CD4-positive, CD25-positive, alpha-beta regulatory T cell (primary cell): ENCODE measurements around the gene APOL4. TPM values are rescaled to one million over a fixed set of nuclear protein-coding genes. Genes with fewer than 3 reads are reported as not detected.
"Not testable (repeated sequence)": the region's sequence is repeated elsewhere in the genome, so short reads cannot be mapped to it uniquely, and the experiment has no call there.

Experiments
- ATAC-seq, 2 donors: fragments of 150-1000 bp; cut with Tn5 transposase; one replicate each; pipeline ENCODE4 v1.10.0; 2021; ENCODE audit warnings: low read depth in 2 of 2, moderate number of reproducible peaks in 2 of 2, moderate library complexity in 1 of 2
- DNase-seq, 3 donors: peaks; one replicate each; pipeline versions ENCODE4 v3.0.0 to v3.0.0-alpha.2; 2012 to 2022; ENCODE audit warnings: mixed read lengths in 1 of 3
- H3K27ac ChIP-seq: one replicate; pipeline ENCODE4 v1.7.0; 2013; ENCODE audit warnings: mild to moderate bottlenecking, low read length; ENCODE audit not compliant: insufficient read depth, poor library complexity, severe bottlenecking
- H3K27me3 ChIP-seq: one replicate; pipeline ENCODE4 v1.7.0; 2013; ENCODE audit warnings: low read length; ENCODE audit not compliant: control insufficient read depth, insufficient read depth
- H3K36me3 ChIP-seq: one replicate; pipeline ENCODE4 v1.7.0; 2013; ENCODE audit warnings: mild to moderate bottlenecking, low read length, moderate library complexity; ENCODE audit not compliant: control insufficient read depth, insufficient read depth
- H3K4me1 ChIP-seq: 2 replicates; pipeline ENCODE4 v1.7.0; 2013; ENCODE audit warnings: mild to moderate bottlenecking, low read length; ENCODE audit not compliant: insufficient read depth, control insufficient read depth, poor library complexity, severe bottlenecking
- H3K4me3 ChIP-seq: one replicate; pipeline ENCODE4 v1.7.0; 2013; ENCODE audit warnings: low read depth, mild to moderate bottlenecking, low read length, moderate library complexity
- H3K9me3 ChIP-seq, 2 experiments: 1 replicate in 1 of 2; 2 replicates in 1 of 2; pipeline ENCODE4 v1.7.0; 2013; ENCODE audit warnings: low read length in 2 of 2, mild to moderate bottlenecking in 1 of 2, moderate library complexity in 1 of 2; ENCODE audit not compliant: control insufficient read depth in 2 of 2
- H3K27ac Mint-ChIP-seq, 3 donors: one replicate each; pipeline ENCODE4 v1.8.0; 2020 to 2022; ENCODE audit warnings: mild to moderate bottlenecking in 3 of 3, mixed read lengths in 3 of 3, moderate library complexity in 2 of 3
- H3K27me3 Mint-ChIP-seq: one replicate; pipeline ENCODE4 v1.8.0; 2022; ENCODE audit warnings: mild to moderate bottlenecking, mixed read lengths
- H3K36me3 Mint-ChIP-seq: one replicate; pipeline ENCODE4 v1.8.0; 2020; ENCODE audit warnings: mixed read lengths
- H3K4me1 Mint-ChIP-seq, 4 donors: one replicate each; pipeline ENCODE4 v1.8.0; 2020 to 2022; ENCODE audit warnings: mixed read lengths in 4 of 4, mild to moderate bottlenecking in 1 of 4
- H3K4me3 Mint-ChIP-seq, 4 donors: one replicate each; pipeline ENCODE4 v1.8.0; 2020 to 2022; ENCODE audit warnings: mild to moderate bottlenecking in 4 of 4, mixed read lengths in 4 of 4, moderate library complexity in 3 of 4
- H3K9me3 Mint-ChIP-seq, 7 donors: one replicate each; pipeline ENCODE4 v1.8.0; 2020 to 2022; ENCODE audit warnings: mixed read lengths in 7 of 7, mild to moderate bottlenecking in 3 of 7, moderate library complexity in 2 of 7
- polyA plus RNA-seq, 4 donors: library from polyadenylated mRNA; unstranded; fragments of 300-500 nt; fragmentation: Illumina TruSeq; gene quantifications; one replicate each; pipeline ENCODE4 v1.2.3, GENCODE V29; 2021
- total RNA-seq: library from RNA; stranded (reverse); gene quantifications from one replicate; pipeline ENCODE4 v1.2.3, GENCODE V29; 2022

APOL4 gene
- total and polyA plus RNA-seq, 5 donors from 2014 or later: not detected

DNA sequence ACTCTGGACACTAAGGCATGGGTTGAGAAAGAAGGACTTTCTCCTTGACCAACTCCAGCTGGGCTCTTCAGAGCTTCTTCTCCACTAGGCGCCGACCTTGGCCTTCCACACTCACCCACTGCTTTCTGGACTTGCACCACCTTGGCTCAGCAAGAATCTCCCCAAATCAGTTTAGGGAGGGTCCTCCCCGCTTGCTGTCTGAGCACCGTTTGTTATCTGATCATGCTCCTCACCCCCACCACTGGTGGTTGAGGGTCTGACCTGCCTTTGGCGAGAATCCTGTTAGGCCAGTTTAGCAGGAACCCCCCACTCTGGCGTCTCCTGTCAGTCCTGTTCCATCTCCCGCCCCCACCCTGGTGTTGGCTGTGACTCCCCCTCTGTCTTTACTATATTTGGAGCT, 27.3 kb upstream of the APOL4 start:
- no peaks in the 10 kb centered on the region for H3K4me1 ChIP-seq
- H3K36me3 ChIP-seq: peaks cover 63% of the 10 kb centered on the region
- ATAC-seq: no peak
- no peaks in the 10 kb centered on the region for H3K9me3 ChIP-seq
- peaks cover 0 to 14% (median 7%) of the 10 kb centered on the region in 4 donors for H3K4me1 Mint-ChIP-seq
- no peak overlapping the region for H3K4me3 ChIP-seq
- H3K36me3 Mint-ChIP-seq: peaks cover 58% of the 10 kb centered on the region
- H3K27ac Mint-ChIP-seq: peak overlapping the region in 2 of 3 donors; percentile 55 to 73
- no peak for DNase-seq
- H3K27me3 Mint-ChIP-seq: no peaks in the 10 kb centered on the region
- no peaks in the 10 kb centered on the region for H3K9me3 Mint-ChIP-seq
- no peak overlapping the region for H3K4me3 Mint-ChIP-seq
- no peak overlapping the region for H3K27ac ChIP-seq
- H3K27me3 ChIP-seq: no peaks in the 10 kb centered on the region

DNA sequence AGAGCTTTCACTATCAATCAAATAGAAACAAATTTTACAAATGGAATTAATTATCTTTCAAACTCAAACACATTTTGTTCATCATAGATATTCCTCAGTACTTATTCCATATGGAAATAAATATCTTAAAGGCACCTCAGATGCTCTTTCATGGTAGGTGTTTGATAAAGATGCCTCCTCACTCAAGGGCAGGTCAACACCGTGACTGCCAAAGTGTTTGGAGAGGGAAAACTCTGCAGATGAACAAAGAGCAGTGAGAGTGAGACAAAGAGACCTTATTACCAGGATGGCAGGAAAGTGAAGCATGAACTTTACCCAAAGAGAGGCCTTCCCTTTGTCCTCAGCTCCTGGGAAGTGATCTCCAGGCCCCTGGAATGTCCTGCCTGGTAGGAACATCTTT, 26.8 kb upstream of the APOL4 start:
- H3K4me1 ChIP-seq, ATAC-seq, H3K9me3 ChIP-seq, H3K4me3 ChIP-seq, H3K27ac ChIP-seq, H3K9me3 Mint-ChIP-seq, H3K4me3 Mint-ChIP-seq, H3K27me3 ChIP-seq, DNase-seq, H3K27me3 Mint-ChIP-seq, H3K4me1 Mint-ChIP-seq: not testable (repeated sequence)
- H3K27ac Mint-ChIP-seq: peak overlapping the region in 1 of 3 donors; percentile 55
- H3K36me3 Mint-ChIP-seq: peaks cover 52% of the 10 kb centered on the region
- H3K36me3 ChIP-seq: peaks cover 58% of the 10 kb centered on the region

DNA sequence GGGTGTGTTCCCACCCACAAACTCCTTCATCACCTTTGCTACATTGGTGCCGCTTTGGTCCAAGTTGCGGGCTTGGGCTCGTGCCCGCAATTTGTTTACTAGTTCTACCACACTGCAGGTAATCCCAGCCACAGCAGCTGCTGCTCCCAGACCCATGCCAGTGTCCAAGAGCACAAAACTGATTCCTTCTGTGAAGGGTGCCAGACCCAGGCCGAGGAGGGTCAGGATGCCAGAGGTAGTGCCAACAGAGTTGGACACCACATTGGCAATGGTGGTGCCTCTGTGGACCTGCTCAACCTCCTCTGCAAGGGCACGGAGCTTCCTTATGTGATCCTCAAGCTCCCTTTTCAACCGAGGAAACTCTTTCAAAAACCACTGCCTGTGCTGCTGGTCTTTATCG, 26.2 kb upstream of the APOL4 start:
- Mint-ChIP-seq H3K9me3 (no peaks in the 10 kb centered on the region), H3K27ac (peak overlapping the region in 1 of 3 donors; percentile 11), H3K4me3 (no peak overlapping the region), H3K4me1 (peaks cover 0 to 6% (median 1%) of the 10 kb centered on the region in 4 donors), H3K27me3 (no peaks in the 10 kb centered on the region), H3K36me3 (peaks cover 47% of the 10 kb centered on the region)
- H3K36me3 ChIP-seq: peaks cover 52% of the 10 kb centered on the region
- H3K27me3 ChIP-seq: no peaks in the 10 kb centered on the region
- no peak for ATAC-seq
- DNase-seq: no peak
- H3K4me3 ChIP-seq: no peak overlapping the region
- no peaks in the 10 kb centered on the region for H3K4me1 ChIP-seq
- H3K27ac ChIP-seq: no peak overlapping the region
- no peaks in the 10 kb centered on the region for H3K9me3 ChIP-seq

DNA sequence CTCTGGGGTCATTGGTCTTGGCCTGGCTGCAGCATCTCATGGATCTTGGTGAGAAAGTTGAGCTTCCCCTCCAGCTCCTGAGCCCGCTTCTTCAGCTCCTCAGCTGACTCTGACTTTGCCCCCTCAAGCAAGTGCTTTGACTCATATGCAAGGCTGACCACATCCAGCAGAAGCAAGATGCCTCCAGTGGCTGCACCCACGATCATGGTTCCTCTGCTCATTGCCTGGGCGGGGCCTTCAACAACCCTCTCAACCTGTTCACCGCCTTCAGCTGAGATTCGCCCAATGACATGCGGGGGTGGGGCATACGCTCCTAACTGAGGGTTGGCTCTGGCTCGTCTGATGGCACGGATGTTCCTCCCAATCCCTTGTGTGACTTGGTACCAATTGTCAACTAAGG, 25.8 kb upstream of the APOL4 start:
- no peaks in the 10 kb centered on the region for H3K4me1 ChIP-seq
- no peak overlapping the region for H3K27ac ChIP-seq
- no peak for ATAC-seq
- Mint-ChIP-seq H3K27ac (peak overlapping the region in 1 of 3 donors; percentile 11), H3K9me3 (no peaks in the 10 kb centered on the region), H3K36me3 (peaks cover 46% of the 10 kb centered on the region), H3K4me3 (no peak overlapping the region), H3K4me1 (peaks cover 0 to 4% (median 1%) of the 10 kb centered on the region in 4 donors), H3K27me3 (no peaks in the 10 kb centered on the region)
- H3K9me3 ChIP-seq: no peaks in the 10 kb centered on the region
- DNase-seq: peak in 1 of 3 donors; percentile 26
- H3K4me3 ChIP-seq: no peak overlapping the region
- no peaks in the 10 kb centered on the region for H3K27me3 ChIP-seq
- H3K36me3 ChIP-seq: peaks cover 48% of the 10 kb centered on the region

DNA sequence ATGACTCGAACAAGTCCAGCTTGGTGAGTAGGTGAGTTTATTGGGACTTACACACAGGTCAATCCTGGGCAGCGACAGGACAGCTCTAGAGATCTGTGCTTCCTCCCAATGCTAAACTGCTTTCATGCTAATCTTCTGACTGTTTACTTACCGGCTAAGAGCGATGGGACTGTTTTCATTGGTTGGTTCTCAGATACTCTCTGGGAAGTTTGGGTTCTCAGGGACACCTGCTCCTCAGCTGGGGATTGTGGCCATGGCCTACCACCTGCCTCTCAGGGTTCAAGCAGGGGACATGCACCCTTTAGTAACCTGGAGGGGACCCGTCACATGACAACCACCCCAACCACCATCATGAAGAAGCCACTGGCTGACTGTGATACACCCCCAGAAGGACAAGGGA, 24.6 kb upstream of the APOL4 start:
- Histone ChIP-seq H3K4me1 (no peaks in the 10 kb centered on the region), H3K9me3 (no peaks in the 10 kb centered on the region), H3K36me3 (peaks cover 36% of the 10 kb centered on the region), H3K4me3 (no peak overlapping the region), H3K27ac (no peak overlapping the region), H3K27me3 (no peaks in the 10 kb centered on the region)
- Mint-ChIP-seq H3K4me3 (no peak overlapping the region), H3K9me3 (no peaks in the 10 kb centered on the region), H3K27ac (peak overlapping the region in 1 of 3 donors; percentile 42), H3K36me3 (peaks cover 36% of the 10 kb centered on the region), H3K4me1 (peaks cover 2 to 12% (median 8%) of the 10 kb centered on the region in 4 donors), H3K27me3 (peaks cover 12% of the 10 kb centered on the region)
- ATAC-seq (no peak), DNase-seq (no peak)

DNA sequence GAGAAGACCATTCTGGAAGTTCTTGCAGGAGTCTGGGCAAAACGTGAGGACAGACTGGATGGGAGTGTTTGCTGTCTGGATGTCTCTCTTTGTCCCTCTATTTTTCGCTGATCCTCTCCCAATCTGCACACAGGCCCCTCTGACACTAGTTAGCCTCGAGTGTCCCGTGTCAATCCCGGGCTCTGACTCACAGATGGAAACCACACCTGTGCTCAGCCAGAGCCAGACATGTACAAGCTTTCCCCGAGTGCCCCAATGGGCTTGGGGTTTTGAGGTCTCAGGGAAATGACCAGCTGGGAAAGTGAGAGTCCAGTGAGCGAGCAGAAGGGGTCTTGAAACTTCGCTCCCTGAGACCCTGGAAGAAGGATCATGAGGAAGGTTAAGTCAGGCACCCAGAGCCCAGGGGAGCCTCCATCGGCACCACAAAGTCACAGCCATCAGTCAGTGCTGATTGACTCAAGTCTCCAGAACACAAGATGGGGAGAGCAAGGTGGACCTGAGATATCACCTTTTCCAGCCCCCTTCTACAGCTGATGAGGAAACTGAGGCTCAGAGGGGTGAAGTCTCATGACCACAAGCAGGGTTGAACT, 23.8 kb upstream of the APOL4 start:
- H3K9me3 Mint-ChIP-seq: no peaks in the 10 kb centered on the region
- H3K4me1 Mint-ChIP-seq: peaks cover 2 to 14% (median 9%) of the 10 kb centered on the region in 4 donors
- no peaks in the 10 kb centered on the region for H3K9me3 ChIP-seq
- H3K4me3 ChIP-seq: no peak overlapping the region
- no peak for ATAC-seq
- H3K27ac ChIP-seq: no peak overlapping the region
- H3K4me1 ChIP-seq: no peaks in the 10 kb centered on the region
- no peak for DNase-seq
- peaks cover 17% of the 10 kb centered on the region for H3K27me3 Mint-ChIP-seq
- peaks cover 30% of the 10 kb centered on the region for H3K36me3 Mint-ChIP-seq
- H3K27ac Mint-ChIP-seq: peak overlapping the region in 1 of 3 donors; percentile 31
- H3K4me3 Mint-ChIP-seq: no peak overlapping the region
- H3K36me3 ChIP-seq: peaks cover 32% of the 10 kb centered on the region
- peaks cover 5% of the 10 kb centered on the region for H3K27me3 ChIP-seq

DNA sequence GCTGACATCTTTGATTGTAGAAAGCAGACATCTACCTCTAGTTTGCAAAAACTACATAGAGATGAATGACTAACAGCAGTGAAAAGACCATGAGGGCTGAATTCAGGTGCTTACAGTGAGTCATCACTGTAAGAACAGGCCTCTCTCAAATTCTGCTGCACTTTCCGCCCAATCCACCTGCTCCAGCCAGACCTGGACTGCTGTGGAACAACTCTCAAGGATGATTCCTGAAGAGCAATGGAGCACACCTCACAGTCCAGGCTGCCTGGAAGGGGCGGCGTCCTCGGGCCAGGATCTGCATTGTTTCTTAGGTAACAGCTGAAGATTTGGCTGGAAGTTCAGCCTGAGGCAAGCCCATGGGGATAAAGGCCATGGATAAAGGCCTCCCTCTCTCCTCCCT, 22.6 kb upstream of the APOL4 start:
- Mint-ChIP-seq H3K36me3 (peaks cover 20% of the 10 kb centered on the region), H3K27me3 (peaks cover 26% of the 10 kb centered on the region), H3K9me3 (no peaks in the 10 kb centered on the region), H3K4me3 (no peak overlapping the region), H3K4me1 (peaks cover 3 to 14% (median 9%) of the 10 kb centered on the region in 4 donors), H3K27ac (no peak overlapping the region)
- DNase-seq (no peak), ATAC-seq (no peak)
- Histone ChIP-seq H3K36me3 (peaks cover 20% of the 10 kb centered on the region), H3K4me3 (no peak overlapping the region), H3K9me3 (no peaks in the 10 kb centered on the region), H3K27ac (no peak overlapping the region), H3K4me1 (no peaks in the 10 kb centered on the region), H3K27me3 (peaks cover 8% of the 10 kb centered on the region)

DNA sequence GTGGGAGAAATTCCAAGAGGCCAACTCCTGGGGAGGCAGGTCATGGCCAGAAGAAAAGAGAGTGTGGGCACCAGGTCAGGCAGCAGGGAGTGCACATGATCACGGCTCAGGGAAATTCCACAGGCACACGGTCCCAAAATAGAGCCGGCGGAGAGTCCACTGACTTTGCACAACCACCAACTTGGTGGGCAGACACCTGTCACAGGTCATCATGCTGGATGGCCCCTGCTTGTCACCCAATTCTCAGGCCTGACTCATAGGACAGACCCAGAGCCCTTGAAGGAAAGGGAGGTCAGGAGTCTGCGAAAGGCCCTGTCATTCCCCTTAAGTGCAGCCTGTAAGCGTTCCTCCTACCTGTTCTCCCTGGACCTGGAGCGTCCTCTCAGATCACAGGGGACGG, 21.9 kb upstream of the APOL4 start:
- Histone ChIP-seq H3K27ac (no peak overlapping the region), H3K27me3 (peaks cover 8% of the 10 kb centered on the region), H3K4me1 (no peaks in the 10 kb centered on the region), H3K4me3 (no peak overlapping the region), H3K9me3 (no peaks in the 10 kb centered on the region), H3K36me3 (peaks cover 14% of the 10 kb centered on the region)
- DNase-seq: no peak
- no peak overlapping the region for H3K4me3 Mint-ChIP-seq
- no peaks in the 10 kb centered on the region for H3K9me3 Mint-ChIP-seq
- peaks cover 3 to 14% (median 9%) of the 10 kb centered on the region in 4 donors for H3K4me1 Mint-ChIP-seq
- no peak for ATAC-seq
- peaks cover 16% of the 10 kb centered on the region for H3K36me3 Mint-ChIP-seq
- no peak overlapping the region for H3K27ac Mint-ChIP-seq
- peaks cover 33% of the 10 kb centered on the region for H3K27me3 Mint-ChIP-seq
